WTC11 (cell line): ENCODE results near the gene ADGRA1. TPM values are rescaled to one million over a fixed set of nuclear protein-coding genes. Genes with fewer than 3 reads are reported as not detected.
A peak's percentile ranks its signal among the peaks of the same experiment; 100 is the strongest.

Experiments
- ATAC-seq: fragments of 200-7000 bp; cut with Tn5 transposase; 2 replicates; pipeline ENCODE4 v1.10.0; 2021; ENCODE audit warnings: mild to moderate bottlenecking, moderate library complexity
- CTCF ChIA-PET: fragments of 300-600 bp; sonication (Branson Sonifier 250); formaldehyde crosslinking; loops from one replicate; lab custom pipeline; 2021; ENCODE audit warnings: antibody characterized with exemption; lab: Charles Lee
- POLR2A ChIA-PET: fragments of 350-600 bp; sonication (Branson Sonifier 250); formaldehyde crosslinking; loops from one replicate; lab custom pipeline; 2021; ENCODE audit warnings: antibody characterized with exemption; lab: Charles Lee
- DNase-seq: peaks from one replicate; pipeline ENCODE4 v3.0.0; 2021; ENCODE audit warnings: low spot score
- H3K27ac Mint-ChIP-seq: 2 replicates; pipeline ENCODE4 v1.8.0; 2021; ENCODE audit warnings: mixed read lengths
- H3K27me3 Mint-ChIP-seq: 2 replicates; pipeline ENCODE4 v1.8.0; 2021; ENCODE audit warnings: low read depth, mild to moderate bottlenecking, moderate library complexity, mixed read lengths
- H3K36me3 Mint-ChIP-seq: 2 replicates; pipeline ENCODE4 v1.8.0; 2021; ENCODE audit warnings: mixed read lengths
- H3K4me1 Mint-ChIP-seq: 2 replicates; pipeline ENCODE4 v1.8.0; 2022; ENCODE audit warnings: mixed read lengths
- H3K4me3 Mint-ChIP-seq: 2 replicates; pipeline ENCODE4 v1.8.0; 2021; ENCODE audit warnings: mild to moderate bottlenecking, moderate library complexity, mixed read lengths
- H3K9me3 Mint-ChIP-seq: 2 replicates; pipeline ENCODE4 v1.8.0; 2021; ENCODE audit warnings: mixed read lengths
- CREM ChIP-seq: sonication (generic); formaldehyde crosslinking; IDR thresholded peaks from 2 replicates; pipeline ENCODE4 v1.8.1; 2022; ENCODE audit warnings: mild to moderate bottlenecking, missing genetic modification reagents, moderate library complexity
- ELF4 ChIP-seq: sonication (generic); formaldehyde crosslinking; IDR thresholded peaks from 2 replicates; pipeline ENCODE4 v1.8.1; 2022; ENCODE audit warnings: low read depth, mild to moderate bottlenecking, moderate library complexity, missing genetic modification reagents
- FOXP4 ChIP-seq: sonication (generic); formaldehyde crosslinking; IDR thresholded peaks from 2 replicates; pipeline ENCODE4 v1.8.0; 2022; ENCODE audit warnings: mild to moderate bottlenecking, missing genetic modification reagents
- HMGA2 ChIP-seq: fragments of 250-450 bp; sonication (Bioruptor Pico); IDR thresholded peaks from 2 replicates; pipeline ENCODE4 v1.4.0; 2021; ENCODE audit warnings: mild to moderate bottlenecking, moderate library complexity
- MXD4 ChIP-seq: fragments of 250-450 bp; sonication (Bioruptor Pico); IDR thresholded peaks from 2 replicates; pipeline ENCODE4 v1.8.0; 2021; ENCODE audit warnings: mild to moderate bottlenecking, moderate library complexity, borderline replicate concordance
- NFE2L1 ChIP-seq: sonication (generic); formaldehyde crosslinking; IDR thresholded peaks from 2 replicates; pipeline ENCODE4 v1.8.1; 2023; ENCODE audit warnings: missing genetic modification reagents
- NFYB ChIP-seq: sonication (generic); formaldehyde crosslinking; conservative IDR thresholded peaks from 2 replicates; pipeline ENCODE4 v1.8.0; 2022; ENCODE audit warnings: low read depth, missing genetic modification reagents
- NR3C1 ChIP-seq: sonication (generic); formaldehyde crosslinking; conservative IDR thresholded peaks from 2 replicates; pipeline ENCODE4 v1.8.1; 2023; ENCODE audit warnings: low read depth, mild to moderate bottlenecking, missing genetic modification reagents
- OVOL2 ChIP-seq: fragments of 250-450 bp; sonication (Bioruptor Pico); IDR thresholded peaks from 2 replicates; pipeline ENCODE4 v1.9.0; 2021; ENCODE audit warnings: mild to moderate bottlenecking, borderline replicate concordance
- PRRX2 ChIP-seq: fragments of 250-450 bp; sonication (Bioruptor Pico); IDR thresholded peaks from 2 replicates; pipeline ENCODE4 v1.8.0; 2021; ENCODE audit warnings: mild to moderate bottlenecking
- RELA ChIP-seq: sonication (generic); formaldehyde crosslinking; IDR thresholded peaks from 2 replicates; pipeline ENCODE4 v1.8.1; 2022; ENCODE audit warnings: missing genetic modification reagents, mild to moderate bottlenecking, borderline replicate concordance
- SOX15 ChIP-seq: fragments of 250-450 bp; sonication (Bioruptor Pico); IDR thresholded peaks from 2 replicates; pipeline ENCODE4 v1.9.0; 2021; ENCODE audit warnings: mild to moderate bottlenecking
- SP1 ChIP-seq: sonication (generic); formaldehyde crosslinking; conservative IDR thresholded peaks from 2 replicates; pipeline ENCODE4 v1.8.1; 2022; ENCODE audit warnings: missing genetic modification reagents
- ZBTB21 ChIP-seq: sonication (generic); formaldehyde crosslinking; IDR thresholded peaks from 2 replicates; pipeline ENCODE4 v1.8.1; 2023; ENCODE audit warnings: mild to moderate bottlenecking, missing genetic modification reagents, borderline replicate concordance
- ZNF121 ChIP-seq: sonication (generic); formaldehyde crosslinking; IDR thresholded peaks from 2 replicates; pipeline ENCODE4 v1.8.0; 2023; ENCODE audit warnings: missing genetic modification reagents
- ZNF138 ChIP-seq: sonication (generic); formaldehyde crosslinking; conservative IDR thresholded peaks from 2 replicates; pipeline ENCODE4 v1.8.1; 2022; ENCODE audit warnings: mild to moderate bottlenecking, moderate library complexity, missing genetic modification reagents
- ZNF425 ChIP-seq: fragments of 250-450 bp; sonication (Bioruptor Pico); conservative IDR thresholded peaks from 2 replicates; pipeline ENCODE4 v1.9.0; 2021; ENCODE audit warnings: mild to moderate bottlenecking
- total RNA-seq: library from RNA; stranded (reverse); gene quantifications from 3 replicates; pipeline ENCODE4 v1.2.3, GENCODE V29; 2021
- TF ChIP-seq, protein P1 (sequence below): sonication (generic); formaldehyde crosslinking; IDR thresholded peaks from 2 replicates; pipeline ENCODE4 v1.8.0; 2022; ENCODE audit warnings: missing genetic modification reagents
- TF ChIP-seq, protein P2 (sequence below): sonication (generic); formaldehyde crosslinking; IDR thresholded peaks from 2 replicates; pipeline ENCODE4 v1.8.1; 2022; ENCODE audit warnings: mild to moderate bottlenecking, moderate library complexity, missing genetic modification reagents

ADGRA1 gene
- total RNA-seq, 1 experiment from 2014 or later = 0.20 TPM

DNA sequence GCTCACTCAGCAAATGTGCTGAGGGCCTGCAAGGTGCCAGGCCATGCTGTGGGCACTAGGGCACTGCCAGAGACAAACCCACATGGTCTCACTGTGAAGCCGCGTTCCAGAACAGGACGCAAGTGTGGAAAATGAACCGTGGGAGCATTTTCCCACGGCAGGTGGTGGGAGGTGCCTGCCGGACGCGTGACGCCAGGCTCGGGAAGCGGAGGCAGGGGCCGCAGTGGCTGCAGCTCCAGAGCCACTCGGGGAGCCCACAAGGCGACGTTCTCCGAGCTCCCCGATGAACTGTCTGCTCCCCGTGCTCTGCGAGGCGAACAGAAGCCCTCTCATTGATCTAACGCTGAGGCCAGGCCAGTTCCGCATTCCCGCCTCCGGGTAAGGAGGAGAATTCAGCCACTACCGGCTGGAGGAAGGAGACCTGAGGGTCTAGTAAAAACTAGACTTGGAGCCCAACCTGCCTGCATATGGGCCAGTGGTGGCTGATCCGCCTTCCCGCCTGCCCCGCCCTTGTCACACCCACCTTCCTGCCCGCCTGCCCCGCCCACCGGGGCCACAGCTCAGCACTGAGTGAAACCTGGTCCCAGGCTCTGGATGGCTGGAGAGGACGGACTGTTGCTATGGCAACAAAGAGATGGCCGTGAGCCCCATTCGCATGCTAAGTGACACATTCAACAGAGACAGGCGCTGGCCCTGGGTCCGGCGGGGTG lies 13.1 kb downstream of the ADGRA1 start:
- peak overlapping the region; percentile 13 for H3K4me3 Mint-ChIP-seq
- CTCF ChIA-PET = interaction anchor here (0.6 to 1.7 kb wide), 11 partner anchors 10 to 190 kb away, joined by 3 to 5 read pairs (median 3); partner anchors contain the start of gene ADGRA1

GRCh38 chr10:133101416-133101810 lies 13.7 kb downstream of the ADGRA1 start:
- H3K9me3 Mint-ChIP-seq = no peaks in the 10 kb centered on the region
- CTCF ChIA-PET = interaction anchor here (0.8 to 1.7 kb wide), 8 partner anchors 11 to 190 kb away, joined by 3 to 5 read pairs (median 3); partner anchors contain the start of gene ADGRA1
- POLR2A ChIA-PET = no interaction called here

More for the DNA sequence above, 13.1 kb downstream of the ADGRA1 start:
- TF ChIP-seq ZBTB21 (CRISPR knock-in tag) = 0 out of 2 replicates have a peak, but pooled peaks have one; percentile 35
- no peak for TF ChIP-seq MXD4 (CRISPR knock-in tag)
- TF ChIP-seq NFYB = no peak
- TF ChIP-seq SOX15 = no peak
- TF ChIP-seq ZNF121 (CRISPR knock-in tag) = peak; percentile 92
- TF ChIP-seq CREM (CRISPR knock-in tag) = no peak
- no peak for TF ChIP-seq NR3C1 (CRISPR knock-in tag)
- TF ChIP-seq ELF4 (CRISPR knock-in tag) = no peak
- peak; percentile 83 for TF ChIP-seq SP1 (CRISPR knock-in tag)
- TF ChIP-seq, protein P1, sequence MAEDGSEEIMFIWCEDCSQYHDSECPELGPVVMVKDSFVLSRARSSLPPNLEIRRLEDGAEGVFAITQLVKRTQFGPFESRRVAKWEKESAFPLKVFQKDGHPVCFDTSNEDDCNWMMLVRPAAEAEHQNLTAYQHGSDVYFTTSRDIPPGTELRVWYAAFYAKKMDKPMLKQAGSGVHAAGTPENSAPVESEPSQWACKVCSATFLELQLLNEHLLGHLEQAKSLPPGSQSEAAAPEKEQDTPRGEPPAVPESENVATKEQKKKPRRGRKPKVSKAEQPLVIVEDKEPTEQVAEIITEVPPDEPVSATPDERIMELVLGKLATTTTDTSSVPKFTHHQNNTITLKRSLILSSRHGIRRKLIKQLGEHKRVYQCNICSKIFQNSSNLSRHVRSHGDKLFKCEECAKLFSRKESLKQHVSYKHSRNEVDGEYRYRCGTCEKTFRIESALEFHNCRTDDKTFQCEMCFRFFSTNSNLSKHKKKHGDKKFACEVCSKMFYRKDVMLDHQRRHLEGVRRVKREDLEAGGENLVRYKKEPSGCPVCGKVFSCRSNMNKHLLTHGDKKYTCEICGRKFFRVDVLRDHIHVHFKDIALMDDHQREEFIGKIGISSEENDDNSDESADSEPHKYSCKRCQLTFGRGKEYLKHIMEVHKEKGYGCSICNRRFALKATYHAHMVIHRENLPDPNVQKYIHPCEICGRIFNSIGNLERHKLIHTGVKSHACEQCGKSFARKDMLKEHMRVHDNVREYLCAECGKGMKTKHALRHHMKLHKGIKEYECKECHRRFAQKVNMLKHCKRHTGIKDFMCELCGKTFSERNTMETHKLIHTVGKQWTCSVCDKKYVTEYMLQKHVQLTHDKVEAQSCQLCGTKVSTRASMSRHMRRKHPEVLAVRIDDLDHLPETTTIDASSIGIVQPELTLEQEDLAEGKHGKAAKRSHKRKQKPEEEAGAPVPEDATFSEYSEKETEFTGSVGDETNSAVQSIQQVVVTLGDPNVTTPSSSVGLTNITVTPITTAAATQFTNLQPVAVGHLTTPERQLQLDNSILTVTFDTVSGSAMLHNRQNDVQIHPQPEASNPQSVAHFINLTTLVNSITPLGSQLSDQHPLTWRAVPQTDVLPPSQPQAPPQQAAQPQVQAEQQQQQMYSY (CRISPR knock-in tag) = peak; percentile 98
- no peak for TF ChIP-seq ZNF138 (CRISPR knock-in tag)
- TF ChIP-seq, protein P2, sequence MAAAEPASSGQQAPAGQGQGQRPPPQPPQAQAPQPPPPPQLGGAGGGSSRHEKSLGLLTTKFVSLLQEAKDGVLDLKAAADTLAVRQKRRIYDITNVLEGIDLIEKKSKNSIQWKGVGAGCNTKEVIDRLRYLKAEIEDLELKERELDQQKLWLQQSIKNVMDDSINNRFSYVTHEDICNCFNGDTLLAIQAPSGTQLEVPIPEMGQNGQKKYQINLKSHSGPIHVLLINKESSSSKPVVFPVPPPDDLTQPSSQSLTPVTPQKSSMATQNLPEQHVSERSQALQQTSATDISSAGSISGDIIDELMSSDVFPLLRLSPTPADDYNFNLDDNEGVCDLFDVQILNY (CRISPR knock-in tag) = 0 out of 2 replicates have a peak, but pooled peaks have one; percentile 26
- DNase-seq = peak; percentile 96
- Mint-ChIP-seq H3K36me3 (no peaks in the 10 kb centered on the region), H3K4me1 (peaks cover 21% of the 10 kb centered on the region), H3K27ac (peak overlapping the region; percentile 60), H3K9me3 (no peaks in the 10 kb centered on the region), H3K27me3 (no peaks in the 10 kb centered on the region)
- POLR2A ChIA-PET = no interaction called here
- ATAC-seq = peak; percentile 94

DNA sequence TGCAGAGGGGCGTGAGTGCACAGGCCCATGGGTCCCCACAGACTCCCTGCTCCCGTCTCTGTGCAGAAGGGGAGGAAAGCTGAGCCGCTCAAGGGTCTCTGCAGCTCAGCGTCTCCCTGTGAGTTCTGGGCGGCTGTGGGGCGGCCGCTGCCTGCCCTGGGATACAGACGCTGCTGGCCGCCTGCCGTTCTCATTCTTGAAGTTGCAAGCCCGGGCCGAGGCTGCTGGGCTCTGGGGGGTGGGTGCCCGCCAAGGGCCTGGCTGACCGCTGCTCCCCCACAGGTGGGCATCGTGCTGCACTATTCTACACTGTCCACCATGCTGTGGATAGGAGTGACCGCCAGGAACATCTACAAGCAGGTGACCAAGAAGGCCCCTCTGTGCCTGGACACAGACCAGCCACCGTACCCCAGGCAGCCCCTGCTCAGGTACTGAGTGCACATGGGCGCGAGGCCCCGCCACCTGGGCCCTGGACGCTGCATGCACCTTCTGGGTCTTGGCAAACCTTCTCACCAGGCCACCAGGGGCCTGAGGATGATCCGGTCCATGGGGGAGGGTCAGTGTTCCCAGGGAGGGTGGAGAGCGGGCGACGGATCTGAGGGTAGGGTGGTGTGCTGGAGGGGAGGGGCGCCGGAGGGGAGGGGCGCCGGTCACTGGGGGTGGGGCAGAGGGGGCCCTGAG lies 14.8 kb downstream of the ADGRA1 start:
- Mint-ChIP-seq H3K36me3 (peaks cover 8% of the 10 kb centered on the region), H3K27me3 (peaks cover 5% of the 10 kb centered on the region), H3K27ac (no peak overlapping the region), H3K9me3 (peaks cover 9% of the 10 kb centered on the region), H3K4me1 (peaks cover 21% of the 10 kb centered on the region), H3K4me3 (no peak overlapping the region)
- ChIA-PET POLR2A (no interaction called here), CTCF (interaction anchor here (0.6 to 0.7 kb wide), 2 partner anchors 56 to 71 kb away, joined by 5 read pairs; no protein-coding TSS in a partner anchor)
- no peak for ATAC-seq
- TF ChIP-seq, protein P2 (CRISPR knock-in tag) = no peak
- no peak for TF ChIP-seq FOXP4 (CRISPR knock-in tag)
- no peak for TF ChIP-seq OVOL2 (CRISPR knock-in tag)
- TF ChIP-seq HMGA2 = no peak
- no peak for TF ChIP-seq ZNF425 (CRISPR knock-in tag)
- no peak for TF ChIP-seq RELA
- no peak for DNase-seq

More at GRCh38 chr10:133101416-133101810, 13.7 kb downstream of the ADGRA1 start:
- DNase-seq (no peak), ATAC-seq (peak; percentile 1; the same call in 1 of the 2 replicates)
- Mint-ChIP-seq H3K27me3 (no peaks in the 10 kb centered on the region), H3K36me3 (no peaks in the 10 kb centered on the region), H3K4me1 (peaks cover 21% of the 10 kb centered on the region), H3K27ac (no peak overlapping the region), H3K4me3 (0 out of 2 replicates have a peak overlapping the region, but pooled peaks have one; percentile 13)
- TF ChIP-seq PRRX2 (CRISPR knock-in tag) = no peak
- TF ChIP-seq SP1 (CRISPR knock-in tag) = peak; percentile 8; the same call in 1 of the 2 replicates
- TF ChIP-seq NFE2L1 (CRISPR knock-in tag) = 0 out of 2 replicates have a peak, but pooled peaks have one; percentile 46
